Measurements from ENCODE around the gene ARPP21. TPM values are rescaled to one million over a fixed set of nuclear protein-coding genes. Genes with fewer than 3 reads are reported as not detected.

ARPP21 gene
- total and polyA plus RNA-seq, 5 experiments from 2014 or later = not detected

DNA sequence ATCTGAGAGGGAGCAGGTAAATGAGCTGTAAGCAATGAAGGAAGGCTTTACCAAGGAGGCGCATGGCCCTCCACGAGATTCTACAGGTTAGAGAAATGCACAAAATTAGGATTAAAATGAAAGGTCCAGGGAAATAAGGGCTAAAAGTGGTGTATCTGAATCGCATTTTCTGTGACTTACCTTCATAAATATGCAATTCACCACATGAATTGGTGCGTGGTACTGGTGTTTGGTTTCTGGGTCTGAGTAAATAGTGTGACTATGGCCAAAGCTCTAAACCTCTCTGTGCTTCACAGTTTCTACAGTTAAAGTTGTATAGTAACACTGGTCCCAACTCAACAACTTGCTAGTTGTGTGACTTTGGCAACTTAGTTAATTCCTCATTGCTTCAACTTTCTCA lies 8.1 kb downstream of the ARPP21 start:
- Mint-ChIP-seq H3K9me3 (no peaks in the 10 kb centered on the region), H3K4me1 (no peaks in the 10 kb centered on the region), H3K27me3 (peaks cover 0 to 12% (median 0%) of the 10 kb centered on the region in 5 donors), H3K27ac (no peak overlapping the region), H3K36me3 (no peaks in the 10 kb centered on the region), H3K4me3 (no peak overlapping the region)
- POLR2A ChIA-PET = no interaction called here
- ATAC-seq (no peak), DNase-seq (no peak)

DNA sequence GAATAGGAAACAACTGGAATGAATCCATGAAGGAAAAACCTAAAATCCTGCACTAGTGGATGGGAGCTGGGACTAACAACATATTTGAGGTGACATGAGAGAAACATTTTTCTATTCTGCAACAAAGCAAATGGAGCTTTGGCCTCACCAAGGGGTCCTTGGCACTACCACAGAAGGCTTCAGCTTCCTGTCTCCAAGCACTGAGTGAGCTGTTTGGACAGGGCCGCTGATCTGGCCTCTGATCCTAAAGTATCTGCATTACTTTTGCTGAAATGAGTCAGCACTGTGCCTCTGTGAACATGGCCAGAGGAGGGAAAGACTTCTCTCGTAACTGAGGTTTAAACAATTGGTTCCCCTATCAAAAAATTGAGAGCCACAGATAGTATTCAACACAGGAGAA lies 9.0 kb downstream of the ARPP21 start:
- POLR2A ChIA-PET = no interaction called here
- Mint-ChIP-seq H3K27me3 (peaks cover 0 to 3% (median 0%) of the 10 kb centered on the region in 5 donors), H3K36me3 (no peaks in the 10 kb centered on the region), H3K9me3 (no peaks in the 10 kb centered on the region), H3K4me3 (no peak overlapping the region), H3K4me1 (no peaks in the 10 kb centered on the region), H3K27ac (no peak overlapping the region)
- ATAC-seq (no peak), DNase-seq (no peak)

DNA sequence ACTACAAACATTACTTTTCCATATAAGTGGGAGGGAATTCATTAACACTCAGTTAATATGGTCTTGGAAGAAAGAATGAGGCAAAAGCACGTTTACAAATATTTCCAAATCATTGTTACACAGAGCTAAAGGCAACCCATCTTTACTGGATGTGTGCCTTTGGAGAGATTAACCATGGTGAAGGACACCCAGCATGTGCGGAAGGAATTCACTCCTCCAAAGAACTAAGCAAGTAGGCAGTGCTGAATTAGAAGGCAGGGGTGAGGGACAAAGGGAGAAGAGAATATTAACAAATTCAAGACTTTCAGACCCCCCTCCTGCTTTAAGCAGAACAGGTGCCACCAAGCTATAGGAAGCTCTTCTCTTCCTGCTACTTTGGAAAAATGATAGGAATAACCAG lies 10.1 kb downstream of the ARPP21 start:
- DNase-seq (no peak), ATAC-seq (no peak)
- Mint-ChIP-seq H3K27me3 (no peaks in the 10 kb centered on the region), H3K36me3 (no peaks in the 10 kb centered on the region), H3K27ac (no peak overlapping the region), H3K4me1 (peaks cover 0 to under 1% (median 0%) of the 10 kb centered on the region in 4 donors), H3K9me3 (no peaks in the 10 kb centered on the region), H3K4me3 (no peak overlapping the region)
- POLR2A ChIA-PET = no interaction called here

DNA sequence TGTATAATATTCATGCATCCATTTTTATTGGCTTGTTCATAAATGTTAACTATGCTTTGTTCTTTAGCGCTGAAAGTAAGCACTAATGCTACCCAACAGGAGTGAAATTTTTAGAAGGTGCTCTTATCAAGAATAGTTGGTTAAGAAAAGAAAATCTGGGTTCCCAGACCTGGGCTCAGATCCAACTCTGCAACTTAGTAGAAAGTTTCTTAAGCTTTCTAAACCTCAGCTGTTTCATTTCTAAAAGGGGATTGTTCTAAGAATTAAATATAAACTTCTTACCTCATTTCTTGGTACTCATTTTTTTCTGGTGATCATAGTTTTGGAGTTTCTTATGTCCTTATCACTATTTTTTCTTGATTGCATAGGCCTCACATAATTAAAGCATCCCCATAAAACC lies 12.1 kb downstream of the ARPP21 start:
- POLR2A ChIA-PET = no interaction called here

DNA sequence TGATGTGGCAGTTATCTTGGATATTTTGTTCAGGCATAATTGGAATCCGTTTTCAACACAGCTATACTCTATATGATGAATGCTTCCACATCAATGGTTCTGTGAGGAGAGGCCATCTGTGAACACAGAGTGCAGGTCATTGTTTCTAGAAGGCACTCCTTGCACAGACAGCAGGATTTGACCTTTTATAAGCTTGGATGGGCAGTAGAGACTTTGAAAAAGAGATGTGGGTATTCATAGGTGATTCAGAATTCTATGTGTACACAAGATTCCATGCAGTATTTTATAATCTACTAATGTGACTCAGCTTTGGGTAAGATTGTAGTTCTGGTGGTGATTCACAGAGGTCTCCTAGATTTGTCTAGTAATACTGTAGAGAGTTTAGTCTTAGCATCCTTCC lies 12.5 kb downstream of the ARPP21 start:
- POLR2A ChIA-PET = no interaction called here
- no peak for ATAC-seq
- Mint-ChIP-seq H3K4me1 (peaks cover 0 to 2% (median 0%) of the 10 kb centered on the region in 4 donors), H3K27ac (no peak overlapping the region), H3K4me3 (no peak overlapping the region), H3K36me3 (no peaks in the 10 kb centered on the region), H3K9me3 (no peaks in the 10 kb centered on the region), H3K27me3 (no peaks in the 10 kb centered on the region)
- DNase-seq = no peak

More for the DNA sequence above, 12.1 kb downstream of the ARPP21 start:
- Mint-ChIP-seq H3K27me3 (no peaks in the 10 kb centered on the region), H3K36me3 (no peaks in the 10 kb centered on the region), H3K4me3 (no peak overlapping the region), H3K4me1 (peaks cover 0 to 2% (median 0%) of the 10 kb centered on the region in 4 donors), H3K9me3 (no peaks in the 10 kb centered on the region), H3K27ac (no peak overlapping the region)
- DNase-seq = no peak
- ATAC-seq = no peak

DNA sequence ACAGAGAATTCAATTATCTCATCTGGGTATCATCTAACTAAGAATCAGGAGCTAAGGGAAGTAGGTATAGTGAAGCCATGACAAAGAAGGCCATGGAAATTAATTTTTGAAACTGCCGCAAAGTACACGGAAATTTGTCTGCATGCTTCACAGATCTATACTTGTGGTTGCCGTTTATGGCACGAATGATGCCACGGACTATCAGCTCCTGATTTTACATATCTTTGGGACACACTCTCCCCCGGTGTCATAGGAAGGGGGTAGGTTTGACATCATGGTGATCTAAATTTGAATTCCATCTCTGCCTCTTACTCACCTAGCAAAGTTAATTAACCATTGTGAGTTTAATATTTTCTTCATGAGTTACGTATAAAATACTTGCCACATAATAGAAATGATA lies 14.0 kb downstream of the ARPP21 start:
- H3K4me1 Mint-ChIP-seq = peaks cover 0 to 2% (median 0%) of the 10 kb centered on the region in 4 donors
- POLR2A ChIA-PET = no interaction called here
- H3K9me3 Mint-ChIP-seq = no peaks in the 10 kb centered on the region
- DNase-seq = no peak
- no peak for ATAC-seq
- no peaks in the 10 kb centered on the region for H3K27me3 Mint-ChIP-seq
- H3K36me3 Mint-ChIP-seq = no peaks in the 10 kb centered on the region
- no peak overlapping the region for H3K4me3 Mint-ChIP-seq
- no peak overlapping the region for H3K27ac Mint-ChIP-seq

DNA sequence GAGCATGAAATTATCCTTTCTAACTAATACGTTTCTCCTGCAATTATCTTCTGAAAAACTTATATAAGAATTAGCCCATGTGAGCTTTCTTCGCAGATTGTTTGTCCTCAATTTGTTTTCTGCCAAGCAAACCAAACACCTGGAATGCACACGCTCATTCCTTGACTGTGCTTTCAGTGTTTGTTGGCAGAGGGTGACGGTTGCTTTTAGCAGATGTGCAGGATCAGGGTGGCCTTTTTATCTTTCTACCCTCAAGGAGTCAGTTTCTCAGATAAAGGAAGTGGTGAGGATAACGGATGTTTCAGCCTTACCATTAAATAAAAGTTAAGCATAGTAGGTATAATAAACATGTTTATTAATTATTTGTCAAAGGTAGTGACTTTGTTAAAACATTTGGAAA lies 15.2 kb downstream of the ARPP21 start:
- POLR2A ChIA-PET = no interaction called here
- Mint-ChIP-seq H3K9me3 (no peaks in the 10 kb centered on the region), H3K27ac (no peak overlapping the region), H3K4me1 (peaks cover 0 to 2% (median 0%) of the 10 kb centered on the region in 4 donors), H3K4me3 (peak overlapping the region in 1 of 10 donors; percentile 15), H3K36me3 (no peaks in the 10 kb centered on the region), H3K27me3 (no peaks in the 10 kb centered on the region)
- DNase-seq (no peak), ATAC-seq (no peak)

DNA sequence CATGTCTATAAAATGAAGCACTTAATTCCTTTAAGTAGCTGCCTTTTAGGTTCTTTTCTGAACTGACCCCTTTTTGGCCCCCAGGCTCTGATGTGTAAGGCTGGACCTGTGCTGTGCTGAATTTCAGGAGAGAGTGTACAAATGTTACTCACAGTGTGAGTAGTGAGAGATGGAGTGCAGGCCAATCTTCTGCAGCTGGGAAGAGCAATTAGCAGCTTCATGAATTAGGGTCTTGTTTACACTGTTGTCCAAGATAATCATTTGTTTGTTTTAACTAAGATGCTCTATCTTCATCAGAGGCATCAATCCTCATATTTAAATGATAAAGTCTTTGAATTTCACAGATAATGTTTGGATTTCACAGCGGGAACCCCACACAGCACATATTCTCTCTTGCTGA lies 19.4 kb downstream of the ARPP21 start:
- H3K27ac Mint-ChIP-seq = no peak overlapping the region
- H3K4me3 Mint-ChIP-seq = no peak overlapping the region
- H3K27me3 Mint-ChIP-seq = no peaks in the 10 kb centered on the region
- H3K9me3 Mint-ChIP-seq = peaks cover 0 to 2% (median 0%) of the 10 kb centered on the region in 9 donors
- no peaks in the 10 kb centered on the region for H3K36me3 Mint-ChIP-seq
- DNase-seq = no peak
- peaks cover 0 to 2% (median 0%) of the 10 kb centered on the region in 4 donors for H3K4me1 Mint-ChIP-seq
- ATAC-seq = no peak
- POLR2A ChIA-PET = no interaction called here

DNA sequence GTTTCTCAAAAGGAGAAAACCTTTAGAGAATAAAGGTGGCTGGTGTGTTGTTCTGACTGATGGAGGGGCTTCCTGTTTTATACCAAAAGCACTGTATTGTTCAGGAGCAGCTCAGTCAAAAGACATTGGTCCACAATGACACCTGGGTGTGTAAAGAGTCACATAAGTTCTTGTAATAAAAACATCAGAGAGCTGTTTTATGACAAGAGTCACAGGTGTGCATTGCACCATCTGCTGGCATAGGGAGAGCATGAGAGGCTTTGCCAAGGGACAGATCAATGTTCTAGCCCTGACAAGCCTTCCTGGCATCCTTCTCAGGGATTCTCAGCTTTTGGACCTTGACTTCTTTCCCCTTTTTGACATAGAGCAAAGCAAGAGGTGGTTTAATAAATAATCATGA lies 20.4 kb downstream of the ARPP21 start:
- H3K27me3 Mint-ChIP-seq = no peaks in the 10 kb centered on the region
- peaks cover 0 to 2% (median 0%) of the 10 kb centered on the region in 9 donors for H3K9me3 Mint-ChIP-seq
- no peak overlapping the region for H3K27ac Mint-ChIP-seq
- DNase-seq (no peak), ATAC-seq (no peak)
- no peaks in the 10 kb centered on the region for H3K36me3 Mint-ChIP-seq
- POLR2A ChIA-PET = no interaction called here
- peaks cover 0 to 3% (median 0%) of the 10 kb centered on the region in 4 donors for H3K4me1 Mint-ChIP-seq
- no peak overlapping the region for H3K4me3 Mint-ChIP-seq

DNA sequence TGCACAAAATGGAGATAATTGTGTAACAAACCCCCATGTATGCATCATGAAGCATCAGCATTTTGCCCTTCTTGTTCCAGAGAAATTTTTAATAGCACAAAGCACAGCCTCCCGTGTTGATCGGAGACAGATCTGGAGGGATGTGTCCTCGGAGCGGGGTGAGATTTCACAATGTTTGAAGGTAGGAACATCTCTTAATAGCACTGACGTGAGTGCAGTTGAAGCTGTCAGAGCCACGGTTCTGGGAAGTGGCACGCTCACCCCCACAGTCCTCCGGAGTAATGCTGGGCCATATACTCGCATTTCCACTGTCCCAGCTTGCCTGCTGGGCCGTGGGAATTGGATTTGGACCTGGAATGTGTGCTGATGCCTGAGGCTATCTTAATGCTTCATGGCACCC lies 24.1 kb downstream of the ARPP21 start:
- Mint-ChIP-seq H3K27me3 (peaks cover 0 to 1% (median 0%) of the 10 kb centered on the region in 5 donors), H3K9me3 (peaks cover 0 to 3% (median 0%) of the 10 kb centered on the region in 9 donors), H3K27ac (no peak overlapping the region), H3K36me3 (no peaks in the 10 kb centered on the region), H3K4me3 (no peak overlapping the region), H3K4me1 (peaks cover 0 to 7% (median 0%) of the 10 kb centered on the region in 4 donors)
- POLR2A ChIA-PET = no interaction called here
- DNase-seq (no peak), ATAC-seq (no peak)

DNA sequence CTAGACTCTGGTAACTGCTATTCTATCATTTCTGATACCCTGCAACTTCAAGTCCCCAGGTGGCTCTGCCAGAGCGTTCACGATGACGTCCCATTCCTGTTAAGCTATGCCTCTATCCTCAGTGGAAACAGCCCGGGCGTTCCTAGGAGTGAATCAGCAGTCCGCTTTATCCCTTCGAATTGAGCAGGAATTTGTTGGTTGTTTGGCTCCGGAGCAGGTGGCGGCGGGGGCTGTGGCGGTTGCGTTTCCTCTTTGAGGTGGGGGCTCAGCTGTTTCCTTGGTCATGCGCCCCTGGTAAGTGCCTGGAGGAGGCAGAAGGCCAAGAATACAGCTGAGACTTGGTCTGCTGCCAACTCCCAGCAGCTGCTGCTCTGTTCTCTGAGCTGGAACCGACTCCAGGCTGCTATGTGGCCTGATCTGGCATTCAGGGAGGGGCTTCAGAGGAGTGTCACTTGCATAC lies 25.2 kb downstream of the ARPP21 start:
- ATAC-seq = no peak
- POLR2A ChIA-PET = no interaction called here
- no peak overlapping the region for H3K4me3 Mint-ChIP-seq

DNA sequence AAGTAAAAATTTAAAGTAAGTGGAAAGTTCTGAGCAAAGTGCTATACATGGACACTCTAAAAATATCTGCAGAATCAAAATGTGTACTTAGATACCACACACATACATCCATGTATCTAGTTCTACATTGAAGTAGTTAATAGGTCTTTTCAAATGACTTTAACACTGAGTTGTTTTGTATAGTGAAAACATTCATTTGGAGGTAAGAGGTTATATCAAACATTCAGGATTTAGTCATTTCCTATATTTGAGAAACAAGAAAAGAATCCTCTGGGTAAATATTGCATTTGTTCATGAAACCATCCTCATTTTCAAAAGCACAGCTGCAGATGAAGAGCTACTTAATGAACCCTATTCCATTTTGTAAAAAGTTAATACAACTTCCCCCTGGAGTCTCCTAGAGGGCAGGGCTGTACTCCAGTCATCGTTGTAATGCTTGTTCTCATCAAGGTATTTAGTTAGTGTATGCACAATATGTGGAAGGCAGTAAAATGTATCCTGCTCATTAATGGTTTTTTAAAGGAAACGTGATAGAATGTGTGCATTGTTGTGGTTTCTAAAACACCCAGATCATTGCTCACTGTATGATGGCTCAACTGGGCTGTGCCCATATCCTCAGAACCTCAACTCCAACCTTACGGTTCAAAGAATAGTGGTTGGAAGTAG lies 26.2 kb downstream of the ARPP21 start:
- no peak for ATAC-seq
- Mint-ChIP-seq H3K9me3 (peaks cover 0 to 3% (median 0%) of the 10 kb centered on the region in 9 donors), H3K27ac (no peak overlapping the region), H3K27me3 (peaks cover 0 to 1% (median 0%) of the 10 kb centered on the region in 5 donors), H3K4me3 (no peak overlapping the region), H3K36me3 (no peaks in the 10 kb centered on the region), H3K4me1 (peaks cover 0 to 7% (median 0%) of the 10 kb centered on the region in 4 donors)
- no peak for DNase-seq
- POLR2A ChIA-PET = no interaction called here

More for the DNA sequence above, 25.2 kb downstream of the ARPP21 start:
- peaks cover 0 to 3% (median 0%) of the 10 kb centered on the region in 9 donors for H3K9me3 Mint-ChIP-seq
- DNase-seq = peak in 1 of 10 donors; percentile 5
- no peak overlapping the region for H3K27ac Mint-ChIP-seq
- H3K36me3 Mint-ChIP-seq = no peaks in the 10 kb centered on the region
- peaks cover 0 to 1% (median 0%) of the 10 kb centered on the region in 5 donors for H3K27me3 Mint-ChIP-seq
- peaks cover 0 to 7% (median 0%) of the 10 kb centered on the region in 4 donors for H3K4me1 Mint-ChIP-seq

DNA sequence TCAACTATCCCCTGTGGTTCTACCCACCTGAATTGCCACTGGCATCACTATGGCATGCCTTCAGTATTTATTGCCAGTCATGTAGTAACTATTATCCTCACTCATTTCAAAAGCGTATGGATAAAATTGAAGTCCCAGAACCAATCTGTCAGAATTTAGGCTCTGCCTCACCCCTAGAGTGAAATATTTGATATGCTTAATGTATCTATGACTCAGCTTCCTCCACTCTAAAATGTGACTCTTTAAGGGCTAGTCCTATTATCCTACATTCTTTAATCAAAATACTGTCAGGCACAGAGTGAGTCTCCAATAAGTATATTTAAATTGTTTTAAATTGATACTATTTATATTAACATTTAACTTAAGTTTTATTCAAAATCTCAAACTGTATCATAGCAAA lies 27.6 kb downstream of the ARPP21 start:
- Mint-ChIP-seq H3K36me3 (no peaks in the 10 kb centered on the region), H3K27ac (no peak overlapping the region), H3K27me3 (peaks cover 0 to 1% (median 0%) of the 10 kb centered on the region in 5 donors), H3K4me3 (no peak overlapping the region), H3K4me1 (peaks cover 0 to 7% (median 0%) of the 10 kb centered on the region in 4 donors), H3K9me3 (peaks cover 0 to 3% (median 0%) of the 10 kb centered on the region in 9 donors)
- DNase-seq (no peak), ATAC-seq (no peak)
- POLR2A ChIA-PET = no interaction called here

All from naive thymus-derived CD8-positive, alpha-beta T cell (primary cell).